H1 (cell line): ENCODE results near the gene CNOT6. TPM values are rescaled to one million over a fixed set of nuclear protein-coding genes. Genes with fewer than 3 reads are reported as not detected.

Source experiments
- CTCF ChIA-PET: fragments of 300-600 bp; sonication (Branson Sonifier 250); formaldehyde crosslinking; loops from one replicate; lab custom pipeline; 2021; ENCODE audit not compliant: partially characterized antibody; lab: Charles Lee
- POLR2A ChIA-PET: fragments of 300-600 bp; sonication (Branson Sonifier 250); formaldehyde crosslinking; loops from one replicate; lab custom pipeline; 2021; ENCODE audit warnings: inconsistent platforms; ENCODE audit not compliant: partially characterized antibody; lab: Charles Lee
- DNase-seq, 2 experiments: peaks; one replicate each; pipeline versions ENCODE4 v3.0.0 to v3.0.0-alpha.2; 2010 to 2022; ENCODE audit warnings: low spot score in 2 of 2, low read depth in 1 of 2, mixed read lengths in 1 of 2
- FAIRE-seq: peaks from 2 replicates; lab custom pipeline; 2011; peaks lifted over from hg19 to GRCh38; lab: Jason Lieb, UNC
- H2AFZ ChIP-seq: 2 replicates; pipeline ENCODE4 v1.8.1; 2012; ENCODE audit warnings: low read length, inconsistent platforms
- H2AK5ac ChIP-seq: 2 replicates; pipeline ENCODE4 v1.6.1; 2013; ENCODE audit warnings: low read depth, low read length
- H2BK120ac ChIP-seq: replicated peaks from 2 replicates; pipeline ENCODE3; 2013; ENCODE audit warnings: low read depth, low read length, inconsistent platforms
- H2BK12ac ChIP-seq: 2 replicates; pipeline ENCODE4 v1.6.1; 2013; ENCODE audit warnings: low read depth, low read length
- H2BK15ac ChIP-seq: 2 replicates; pipeline ENCODE4 v1.6.1; 2013; ENCODE audit warnings: low read length
- H2BK20ac ChIP-seq: 2 replicates; pipeline ENCODE4 v1.6.1; 2013; ENCODE audit warnings: low read length
- H2BK5ac ChIP-seq: 2 replicates; pipeline ENCODE4 v1.6.1; 2013; ENCODE audit warnings: low read depth, low read length
- H3K14ac ChIP-seq: 2 replicates; pipeline ENCODE4 v1.6.1; 2013; ENCODE audit warnings: inconsistent platforms; ENCODE audit not compliant: insufficient read length
- H3K18ac ChIP-seq: 2 replicates; pipeline ENCODE4 v1.6.1; 2013; ENCODE audit warnings: low read length; ENCODE audit errors: extremely low read depth
- H3K23ac ChIP-seq: 2 replicates; pipeline ENCODE4 v1.6.1; 2013; ENCODE audit warnings: inconsistent platforms; ENCODE audit not compliant: insufficient read length
- H3K23me2 ChIP-seq: 2 replicates; pipeline ENCODE4 v1.6.1; 2013; ENCODE audit warnings: low read depth, low read length
- H3K27ac ChIP-seq: 2 replicates; pipeline ENCODE4 v1.6.1; 2011; ENCODE audit warnings: low read depth, low read length, inconsistent platforms
- H3K27me3 ChIP-seq, 4 experiments: replicated peaks in 1 of 4; 1 replicate in 1 of 4; 2 replicates in 3 of 4; pipeline versions ENCODE4 v1.6.1 to v1.8.1; 2011 to 2013; ENCODE audit warnings: low read length in 3 of 4, mild to moderate bottlenecking in 3 of 4, inconsistent platforms in 2 of 4, mixed read lengths in 2 of 4, moderate library complexity in 1 of 4; ENCODE audit not compliant: control insufficient read depth in 3 of 4, insufficient read depth in 3 of 4; ENCODE audit errors: extremely low read depth in 1 of 4
- H3K36me3 ChIP-seq, 4 experiments: 2 replicates each; pipeline versions ENCODE4 v1.6.1 to v1.8.1; 2011 to 2013; ENCODE audit warnings: mild to moderate bottlenecking in 4 of 4, low read length in 3 of 4, moderate library complexity in 2 of 4, control low read depth in 1 of 4, inconsistent platforms in 1 of 4; ENCODE audit not compliant: insufficient read depth in 4 of 4, control insufficient read depth in 2 of 4
- H3K4ac ChIP-seq: replicated peaks from 2 replicates; pipeline ENCODE3; 2013; ENCODE audit warnings: low read length, low read depth, mixed read lengths, inconsistent platforms; ENCODE audit not compliant: insufficient read length
- H3K4me1 ChIP-seq, 4 experiments: replicated peaks in 1 of 4; 1 replicate in 1 of 4; 2 replicates in 3 of 4; pipeline versions ENCODE4 v1.6.1 to v1.8.1; 2011 to 2013; ENCODE audit warnings: low read length in 3 of 4, inconsistent platforms in 2 of 4, mixed read lengths in 1 of 4; ENCODE audit not compliant: insufficient read depth in 4 of 4, control insufficient read depth in 3 of 4
- H3K4me2 ChIP-seq, 2 experiments: 2 replicates each; pipeline versions ENCODE4 v1.6.1 to v1.8.1; 2011 to 2013; ENCODE audit warnings: low read depth in 2 of 2, low read length in 2 of 2, control low read depth in 1 of 2, inconsistent platforms in 1 of 2, mild to moderate bottlenecking in 1 of 2; ENCODE audit not compliant: insufficient read depth in 1 of 2
- H3K4me3 ChIP-seq, 4 experiments: fragments of 200-600, 300-600 bp in 1 of 4; sonication (generic), shearing (Covaris generic), sonication (Bioruptor Twin) in 1 of 4; 2 replicates each; pipeline versions ENCODE4 v1.5.1 to v1.8.1; 2011 to 2016; ENCODE audit warnings: low read length in 4 of 4, low read depth in 3 of 4, control low read depth in 2 of 4, inconsistent platforms in 2 of 4, mild to moderate bottlenecking in 2 of 4, mixed read lengths in 1 of 4, moderate library complexity in 1 of 4; ENCODE audit not compliant: insufficient read depth in 2 of 4; ENCODE audit errors: extremely low read depth in 1 of 4
- H3K56ac ChIP-seq: replicated peaks from 2 replicates; pipeline ENCODE3; 2013; ENCODE audit warnings: low read depth, mild to moderate bottlenecking, mixed read lengths, low read length, inconsistent platforms; ENCODE audit not compliant: insufficient read length
- H3K79me1 ChIP-seq: 2 replicates; pipeline ENCODE4 v1.6.1; 2013; ENCODE audit warnings: low read depth, low read length, control low read depth
- H3K79me2 ChIP-seq, 2 experiments: 2 replicates each; pipeline versions ENCODE4 v1.6.1 to v1.8.1; 2012 to 2013; ENCODE audit warnings: low read length in 2 of 2, mild to moderate bottlenecking in 2 of 2, inconsistent platforms in 1 of 2; ENCODE audit not compliant: insufficient read depth in 2 of 2, control insufficient read depth in 1 of 2
- H3K9ac ChIP-seq, 4 experiments: replicated peaks in 1 of 4; 1 replicate in 1 of 4; 2 replicates in 3 of 4; pipeline versions ENCODE4 v1.6.1 to v1.8.1; 2011 to 2013; ENCODE audit warnings: low read depth in 3 of 4, low read length in 3 of 4, control low read depth in 2 of 4, mild to moderate bottlenecking in 2 of 4, moderate library complexity in 2 of 4, inconsistent platforms in 1 of 4; ENCODE audit errors: extremely low read depth in 1 of 4
- H3K9me3 ChIP-seq, 2 experiments: 2 replicates each; pipeline versions ENCODE4 v1.6.1 to v1.8.1; 2012 to 2013; ENCODE audit warnings: mild to moderate bottlenecking in 2 of 2, moderate library complexity in 2 of 2, control low read depth in 1 of 2, inconsistent platforms in 1 of 2, low read depth in 1 of 2, low read length in 1 of 2, mixed read lengths in 1 of 2; ENCODE audit not compliant: insufficient read depth in 2 of 2
- H4K20me1 ChIP-seq, 2 experiments: replicated peaks in 1 of 2; 2 replicates each; pipeline versions ENCODE3 to v1.8.1; 2011 to 2013; ENCODE audit warnings: inconsistent platforms in 2 of 2, low read length in 2 of 2, mild to moderate bottlenecking in 1 of 2; ENCODE audit not compliant: insufficient read depth in 2 of 2, control insufficient read depth in 1 of 2
- H4K5ac ChIP-seq: 2 replicates; pipeline ENCODE4 v1.6.1; 2013; ENCODE audit warnings: low read length, low read depth, mixed read lengths, inconsistent platforms; ENCODE audit not compliant: insufficient read length
- H4K8ac ChIP-seq: 2 replicates; pipeline ENCODE4 v1.8.0; 2013; ENCODE audit warnings: mild to moderate bottlenecking, moderate library complexity, low read length, inconsistent platforms; ENCODE audit not compliant: insufficient read depth; ENCODE audit errors: extremely low read depth
- H4K91ac ChIP-seq: replicated peaks from 2 replicates; pipeline ENCODE3; 2013; ENCODE audit warnings: low read length, mixed read lengths, inconsistent platforms; ENCODE audit not compliant: insufficient read length
- BACH1 ChIP-seq: IDR thresholded peaks from 2 replicates; pipeline ENCODE4 v1.6.1; 2012; ENCODE audit warnings: low read length, improper control_type of control experiment
- RAD21 ChIP-seq, 2 experiments: IDR thresholded peaks in 1 of 2; conservative IDR thresholded peaks in 1 of 2; 2 replicates each; pipeline ENCODE4 v1.6.1; 2011; ENCODE audit warnings: low read depth in 2 of 2, low read length in 2 of 2, improper control_type of control experiment in 1 of 2, inconsistent platforms in 1 of 2, mild to moderate bottlenecking in 1 of 2, moderate library complexity in 1 of 2
- SUZ12 ChIP-seq: fragments of 200-600 bp; sonication (generic); IDR thresholded peaks from 2 replicates; pipeline ENCODE4 v1.6.1; 2012; ENCODE audit warnings: mild to moderate bottlenecking, inconsistent platforms, low read length, moderate library complexity, mixed read lengths
- WGBS, 2 experiments: shearing (Covaris generic) in 1 of 2; methylation state at CpG; one replicate each; pipeline versions ENCODE4 v1.1.6 to v1.1.7; 2013 to 2015; ENCODE audit warnings: low lambda C conversion rate in 2 of 2, mixed read lengths in 2 of 2, inconsistent platforms in 1 of 2, low coverage in 1 of 2, missing lambda C conversion rate in 1 of 2; ENCODE audit not compliant: insufficient replicate concordance in 2 of 2, insufficient coverage in 1 of 2, insufficient read length in 1 of 2; ENCODE audit errors: extremely low coverage in 1 of 2, missing lambda C conversion rate in 1 of 2; 5-methylcytosine and 5-hydroxymethylcytosine counted together
- polyA plus RNA-seq, 7 experiments: library from polyadenylated mRNA; depleted of rRNA in 3 of 7; stranded (reverse) in 5 of 7; unstranded in 2 of 7; fragments of >200 nt in 5 of 7; fragments of 200-250 nt in 2 of 7; gene quantifications; 1 replicate in 5 of 7; 2 replicates in 1 of 7; 4 replicates in 1 of 7; pipeline versions ENCODE4 v1.2.1 to v1.2.3, GENCODE V29; 2011 to 2013; ENCODE audit warnings: missing spikeins in 2 of 7, mixed read lengths in 2 of 7
- total RNA-seq: library from RNA; stranded (reverse); fragmentation: NEBNext Ultra II Directional; extraction: Animal tissue kit (Norgen Biotek cat#: 25700); gene quantifications from 2 replicates; pipeline ENCODE4 v1.2.1, GENCODE V29; 2021

The CNOT6 gene
- total and polyA plus RNA-seq, 2 of the 8 experiments (the other 6 are each of a cell fraction or from before 2014, with no cell fraction given), result 10.7 to 45.4 TPM

DNA sequence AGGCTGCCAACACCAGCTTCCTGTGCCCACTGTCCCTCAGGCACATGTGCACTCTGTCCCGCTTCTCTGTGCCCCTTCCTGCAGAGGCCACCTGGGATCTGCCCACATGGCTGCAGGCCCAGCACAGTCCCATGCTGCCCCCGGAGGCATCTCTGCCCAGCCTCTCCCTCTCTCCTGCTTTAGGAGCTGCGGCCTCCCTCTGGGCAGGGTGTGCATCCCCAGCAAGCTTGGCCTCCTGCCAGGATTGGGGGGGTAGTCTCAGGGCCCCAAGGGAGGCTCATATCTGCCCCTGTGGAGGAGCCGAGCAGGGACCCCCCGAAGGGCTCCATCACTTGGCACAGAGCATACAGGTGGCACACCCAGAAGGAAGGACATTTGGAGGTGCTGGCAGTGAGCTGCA, 130.4 kb downstream of the CNOT6 start:
- H3K14ac ChIP-seq, result no peak overlapping the region
- H2BK120ac ChIP-seq, result no peak overlapping the region
- H2BK15ac ChIP-seq, result no peak overlapping the region
- no peaks in the 10 kb centered on the region for H3K36me3 ChIP-seq
- no peak overlapping the region for H4K5ac ChIP-seq
- H2BK12ac ChIP-seq, result no peak overlapping the region
- no peaks in the 10 kb centered on the region for H3K9me3 ChIP-seq
- no peak overlapping the region for H4K91ac ChIP-seq
- no peak overlapping the region for H3K4ac ChIP-seq
- H3K23me2 ChIP-seq, result no peaks in the 10 kb centered on the region; the same call in 1 of the 2 replicates
- no peak overlapping the region for H2AFZ ChIP-seq
- TF ChIP-seq SUZ12 (no peak), RAD21 (IDR thresholded peaks at IDR 0.05 in 1 of 2, conservative IDR thresholded peaks at IDR 0.05 in 1 of 2; ENCODE audit: low read depth in 2 of 2, low read length in 2 of 2) (no peak), BACH1 (no peak)
- H3K23ac ChIP-seq, result no peak overlapping the region
- no peak overlapping the region for H2BK20ac ChIP-seq
- H3K4me2 ChIP-seq, result no peak overlapping the region
- WGBS, 2 experiments, result 84% methylated on average over 5 of the region's 5 CpGs; no CpG with 5 or more reads in 1 of the 2 experiments
- H3K27ac ChIP-seq, result no peak overlapping the region
- DNase-seq (no peak), FAIRE-seq (no peak)
- H3K9ac ChIP-seq, result no peak overlapping the region
- H3K18ac ChIP-seq, result no peak overlapping the region
- ChIA-PET POLR2A (interaction anchor here (0.8 to 1.6 kb wide), 2 partner anchors 10 to 13 kb away, joined by 3 to 4 read pairs; no protein-coding TSS in a partner anchor), CTCF (interaction anchor here (0.8 to 2.4 kb wide), 7 partner anchors 9 to 94 kb away, joined by 3 to 16 read pairs (median 4); no protein-coding TSS in a partner anchor)
- peaks cover 0 to 2% (median 0%) of the 10 kb centered on the region in 4 experiments; a peak in 3 of 7 replicates for H3K27me3 ChIP-seq
- H3K79me2 ChIP-seq, result no peaks in the 10 kb centered on the region
- peaks cover 0 to 2% of the 10 kb centered on the region in 2 experiments for H4K20me1 ChIP-seq
- no peak overlapping the region for H2AK5ac ChIP-seq
- H4K8ac ChIP-seq, result no peak overlapping the region
- H3K4me3 ChIP-seq, result no peak overlapping the region
- H3K79me1 ChIP-seq, result no peaks in the 10 kb centered on the region
- no peak overlapping the region for H2BK5ac ChIP-seq
- H3K56ac ChIP-seq, result no peak overlapping the region
- peaks cover 0 to under 1% (median 0%) of the 10 kb centered on the region in 4 experiments; a peak in 2 of 7 replicates for H3K4me1 ChIP-seq
